ENCODE results near the gene WDR87.
A peak's percentile ranks its signal among the peaks of the same experiment; 100 is the strongest.
"Not testable (repeated sequence)": the region's sequence is repeated elsewhere in the genome, so short reads cannot be mapped to it uniquely, and the experiment has no call there.

The WDR87 gene

DNA sequence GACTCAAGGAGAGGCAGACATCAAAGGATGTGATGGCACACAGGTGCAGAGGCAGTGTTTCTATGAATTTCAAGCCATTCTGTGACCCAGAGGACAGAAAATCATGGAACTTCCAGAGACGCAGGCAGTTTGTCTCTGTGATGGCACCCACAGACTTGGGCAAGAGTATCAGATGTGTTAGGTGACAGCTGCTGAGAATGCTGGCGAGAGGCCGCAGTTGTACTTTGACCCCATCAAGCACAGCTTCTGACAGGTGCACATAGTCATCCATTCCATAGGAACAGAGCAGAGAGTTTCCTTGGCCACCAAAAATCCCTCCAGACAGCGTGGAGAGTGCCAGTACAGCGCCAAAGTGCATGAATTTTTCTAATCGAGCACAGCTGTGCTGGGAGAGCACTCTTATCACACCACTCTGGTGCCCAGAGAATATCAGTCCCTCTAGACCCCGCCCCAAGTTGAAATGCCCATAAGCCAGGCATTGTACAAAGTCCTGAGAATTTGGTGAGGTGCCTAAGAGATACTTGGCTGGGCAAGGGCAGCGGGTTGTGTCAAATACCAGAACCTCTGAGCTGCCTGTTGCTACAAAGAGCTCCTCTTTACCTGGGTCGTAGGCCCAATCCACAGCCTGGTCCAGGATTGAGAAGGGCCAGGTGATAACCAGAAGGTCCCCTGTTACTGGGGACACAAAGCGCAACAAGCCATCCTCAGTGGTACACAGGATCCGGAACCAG, 12.4 kb downstream of the WDR87 start:
- FAIRE-seq, result no peak
- DNase-seq (ENCODE audit: low spot score), result no peak

DNA sequence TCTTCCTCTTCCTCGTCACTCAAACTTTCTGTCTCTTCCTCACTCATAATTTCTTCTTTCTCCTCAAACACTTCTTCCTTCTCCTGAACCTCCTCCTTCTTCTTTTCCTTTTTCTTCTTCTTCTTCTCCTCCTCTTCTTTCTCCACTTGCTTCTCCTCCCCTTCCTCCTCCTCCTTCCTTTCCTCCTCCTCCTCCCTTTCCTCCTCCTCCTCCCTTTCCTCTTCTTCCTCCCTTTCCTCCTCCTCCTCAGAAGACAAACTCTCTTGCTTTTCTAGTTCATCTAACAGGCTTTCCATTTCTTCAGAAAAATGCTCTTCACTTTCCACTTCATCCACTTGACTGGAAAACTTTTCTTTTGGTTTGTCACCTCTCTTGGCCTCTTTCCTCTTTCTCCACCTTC, 19.8 kb downstream of the WDR87 start:
- DNase-seq (ENCODE audit: low spot score) (no peak), FAIRE-seq (no peak)

DNA sequence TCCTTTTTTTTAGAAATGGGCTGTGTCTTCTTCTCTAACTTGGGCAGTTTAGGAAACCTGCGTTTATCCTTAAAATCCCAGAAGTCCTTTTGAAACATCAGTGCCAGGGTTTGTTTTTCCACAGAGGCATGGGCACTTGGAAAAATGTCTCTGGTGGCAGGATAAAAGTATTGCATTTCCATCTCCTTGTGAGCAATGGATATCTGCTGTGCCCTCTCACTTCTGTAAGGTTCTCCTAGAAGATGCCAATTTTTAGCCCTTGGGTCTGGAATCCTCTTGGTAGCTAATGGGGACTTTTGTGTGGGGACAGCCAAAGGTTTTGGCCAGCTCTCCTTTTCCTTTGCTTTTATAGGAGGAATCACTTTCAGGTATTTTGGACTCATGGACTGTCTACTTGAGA, 21.0 kb downstream of the WDR87 start:
- DNase-seq (ENCODE audit: low spot score) (no peak), FAIRE-seq (no peak)

DNA sequence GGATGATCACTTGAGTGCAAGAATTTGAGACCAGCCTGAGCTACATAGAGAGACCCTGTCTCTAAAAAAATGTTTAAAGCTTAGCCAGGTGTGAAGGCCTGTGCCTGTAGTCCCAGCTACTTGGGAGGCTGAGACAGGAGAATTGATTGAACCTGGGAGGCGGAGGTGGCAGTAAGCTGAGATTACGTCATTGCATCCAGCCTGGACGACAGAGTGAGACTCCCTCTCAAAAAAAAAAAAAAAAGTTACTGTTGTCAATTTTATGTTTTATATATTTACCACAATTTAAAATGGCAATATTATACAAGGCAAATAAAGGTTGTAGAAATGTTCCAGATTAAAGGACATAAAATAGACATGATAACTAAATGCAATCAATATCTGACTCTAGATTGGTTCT, 29.2 kb downstream of the WDR87 start:
- no peak for FAIRE-seq
- DNase-seq (ENCODE audit: low spot score), result no peak

DNA sequence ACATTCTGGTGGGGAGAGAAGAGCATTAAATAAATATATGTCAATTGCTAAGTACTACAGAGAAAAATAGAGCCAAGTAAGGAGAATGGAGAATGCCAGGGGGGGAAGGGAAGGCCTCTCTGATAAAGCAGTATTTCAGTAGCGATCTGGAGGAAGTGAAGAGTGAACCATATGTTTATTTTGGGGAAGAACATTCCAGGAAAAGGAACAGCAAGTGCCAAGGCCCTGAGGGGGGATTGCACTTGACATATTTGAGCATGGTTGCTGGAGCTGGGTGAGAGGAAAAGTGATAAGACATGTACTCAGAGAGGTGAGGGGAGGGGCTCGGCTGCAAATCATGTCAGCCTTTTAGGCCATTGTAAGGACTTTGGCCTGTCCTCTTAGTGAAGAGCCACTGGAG, 30.4 kb downstream of the WDR87 start:
- no peak for DNase-seq (ENCODE audit: low spot score)
- FAIRE-seq, result no peak

DNA sequence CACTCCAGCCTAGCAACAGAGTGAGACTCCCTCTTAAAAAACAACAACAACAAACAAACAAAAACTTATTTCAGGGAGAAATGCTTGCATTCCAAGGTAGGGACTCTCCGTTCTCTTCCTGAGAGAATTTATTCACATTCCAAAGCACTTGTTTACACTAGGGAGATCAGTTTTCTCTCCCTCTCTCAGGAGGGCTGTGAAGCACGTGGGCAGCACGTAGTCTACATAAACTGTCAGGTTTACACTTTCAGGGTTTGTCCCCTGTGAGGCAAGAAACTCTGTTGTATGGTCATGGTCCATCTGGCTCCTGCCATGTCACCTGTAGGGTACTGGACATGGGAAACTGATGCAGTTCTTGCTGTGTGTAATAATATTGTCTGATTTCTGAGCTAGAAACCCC, 31.6 kb downstream of the WDR87 start:
- FAIRE-seq (no peak), DNase-seq (ENCODE audit: low spot score) (no peak)

DNA sequence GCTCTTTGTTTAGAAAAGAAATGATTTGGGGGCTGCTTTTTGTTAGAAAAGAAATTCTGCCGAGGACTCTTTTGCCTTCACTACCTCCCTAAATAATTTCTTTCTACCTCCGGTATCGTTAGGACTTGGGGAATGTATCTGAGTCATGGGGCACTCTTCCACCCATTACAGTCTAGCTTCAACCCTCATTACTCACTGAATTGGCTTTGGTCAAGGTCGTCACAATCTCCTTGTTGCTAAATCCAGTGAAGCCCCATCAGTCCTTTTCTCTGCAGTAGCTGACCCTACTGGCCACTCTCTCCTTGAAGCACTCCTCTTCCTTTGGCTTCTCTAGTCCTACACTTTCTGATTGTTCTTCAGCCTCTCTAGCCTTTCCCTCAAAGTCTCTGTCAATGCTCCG, 34.0 kb downstream of the WDR87 start:
- DNase-seq (ENCODE audit: low spot score) (peak; percentile 8), FAIRE-seq (no peak)

DNA sequence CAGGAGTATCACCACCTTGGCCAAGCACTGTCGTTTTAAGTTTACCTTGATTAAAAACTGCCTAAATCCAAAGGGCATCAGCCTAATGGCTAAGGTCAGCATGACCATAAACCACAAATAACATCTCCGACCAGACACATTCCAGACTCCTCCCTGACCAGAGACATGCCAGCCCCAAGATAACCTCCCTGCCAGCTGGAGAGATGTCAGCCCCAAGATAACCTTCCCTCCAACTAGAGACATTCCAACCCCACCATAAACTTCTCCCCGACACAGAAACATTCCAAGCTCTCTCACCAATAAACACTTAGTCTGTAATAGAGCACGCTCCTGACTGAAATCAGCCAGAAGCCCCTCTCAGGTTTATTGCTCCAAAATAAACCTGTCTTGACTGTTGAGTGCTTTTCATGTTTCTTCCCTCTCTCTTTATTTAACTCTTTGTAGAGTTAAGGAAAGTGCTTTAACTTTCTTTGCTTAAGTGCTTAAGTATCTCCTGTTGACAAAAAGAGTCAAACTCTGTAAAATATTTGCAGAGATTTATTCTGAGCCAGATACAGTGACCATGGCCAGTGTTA, 36.5 kb downstream of the WDR87 start:
- DNase-seq (ENCODE audit: low spot score) (no peak), FAIRE-seq (no peak)

DNA sequence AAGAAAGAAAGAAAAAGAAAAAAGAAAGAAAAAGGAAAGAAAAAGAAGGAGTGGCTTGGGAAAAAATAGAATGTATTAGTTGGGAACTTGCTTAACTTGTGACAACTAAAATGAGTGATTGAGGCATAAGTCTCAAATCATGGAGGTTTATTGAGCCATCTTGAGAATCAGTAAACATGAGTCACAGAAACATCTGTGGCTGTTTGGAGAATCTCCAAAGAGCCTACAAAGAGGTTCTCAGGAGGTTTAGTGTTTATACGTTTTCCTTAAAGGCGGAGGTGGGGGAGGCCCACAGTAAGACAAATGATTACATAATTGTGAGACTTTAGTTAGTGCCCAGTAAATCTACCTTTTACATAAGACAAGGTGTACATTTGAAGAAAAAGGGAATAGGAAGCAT, 38.6 kb downstream of the WDR87 start:
- FAIRE-seq (no peak), DNase-seq (ENCODE audit: low spot score) (peak; percentile 60)

DNA sequence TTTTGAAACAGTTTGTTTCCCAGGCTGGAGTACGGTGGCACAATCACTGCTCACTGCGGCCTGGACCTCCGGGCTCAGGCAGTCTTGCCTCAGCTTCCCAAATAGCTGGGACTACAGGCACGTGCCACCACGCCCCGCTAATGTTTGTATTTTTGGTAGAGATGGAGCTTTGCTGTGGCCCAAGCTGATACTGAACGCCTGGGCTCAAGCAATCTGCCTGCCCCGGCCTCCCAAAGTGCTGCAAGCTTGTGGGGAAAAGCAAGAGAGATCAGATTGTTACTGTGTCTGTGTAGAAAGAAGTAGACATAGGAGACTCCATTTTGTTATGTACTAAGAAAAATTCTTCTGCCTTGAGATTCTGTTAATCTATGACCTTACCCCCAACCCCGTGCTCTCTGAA, 40.5 kb downstream of the WDR87 start:
- FAIRE-seq; DNase-seq (ENCODE audit: low spot score): not testable (repeated sequence)

DNA sequence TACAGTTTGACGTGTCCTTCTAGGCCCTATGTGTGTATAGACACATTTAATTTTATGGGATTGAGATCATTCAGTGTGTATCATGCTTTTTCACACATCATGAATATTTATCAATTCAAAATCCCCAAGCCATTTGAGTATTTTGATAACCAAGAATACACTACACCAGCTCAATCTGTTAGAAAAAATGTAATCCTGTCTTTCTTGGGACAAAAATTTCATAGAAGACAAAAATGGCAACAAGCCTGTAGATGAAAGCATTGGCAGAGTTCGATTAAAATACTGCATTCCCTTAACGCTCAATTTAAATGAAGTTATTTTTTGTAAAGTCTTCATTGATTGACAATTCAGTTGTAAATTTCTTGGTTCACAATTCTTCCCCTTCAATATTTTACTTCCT, 41.9 kb downstream of the WDR87 start:
- FAIRE-seq (no peak), DNase-seq (ENCODE audit: low spot score) (no peak)

DNA sequence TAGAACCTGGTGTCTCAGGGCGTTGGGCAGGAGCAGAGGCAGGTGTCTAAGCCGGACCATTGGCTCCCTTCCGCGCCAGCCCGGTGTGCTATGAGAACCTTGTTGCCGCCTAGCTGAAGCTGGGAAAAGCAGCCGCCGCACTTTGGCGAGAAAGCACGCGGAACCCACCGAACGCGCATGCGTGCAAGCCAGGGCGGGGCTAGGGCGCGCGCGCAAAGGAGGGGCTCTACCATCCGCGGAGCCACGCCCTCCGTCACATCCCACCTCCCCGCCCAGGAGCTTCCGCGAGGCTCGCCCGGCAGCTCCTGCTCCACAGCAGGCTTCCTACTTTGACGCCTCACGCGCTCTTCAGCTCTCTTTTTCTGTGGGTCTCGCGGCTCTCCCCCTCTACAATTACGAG, 51.3 kb downstream of the WDR87 start:
- no peak for FAIRE-seq

DNA sequence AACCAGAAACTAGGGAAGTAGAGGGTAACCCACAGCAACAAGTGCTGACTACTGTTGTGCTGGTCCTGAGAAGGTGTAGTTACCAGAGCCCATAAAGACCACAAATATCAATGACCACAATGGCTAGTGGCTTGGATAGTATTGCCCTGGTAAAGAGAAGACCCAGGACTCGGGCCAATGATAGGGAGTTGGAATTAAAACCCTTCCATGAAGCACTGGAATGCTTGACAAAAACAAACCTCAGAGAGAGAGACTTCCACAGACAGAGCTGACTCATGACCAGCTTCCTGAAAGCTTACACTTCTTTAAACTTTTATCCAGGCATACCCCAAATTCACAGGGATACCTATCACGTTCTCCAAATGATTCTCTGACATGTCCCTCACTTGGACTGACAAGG, 60.5 kb downstream of the WDR87 start:
- no peak for DNase-seq (ENCODE audit: low spot score)
- FAIRE-seq, result no peak

More for the DNA sequence above, 51.3 kb downstream of the WDR87 start:
- DNase-seq (ENCODE audit: low spot score), result no peak

Data from urothelium cell line (cell line).